ENCODE measurements around the gene STRA8.

Gene STRA8

DNA sequence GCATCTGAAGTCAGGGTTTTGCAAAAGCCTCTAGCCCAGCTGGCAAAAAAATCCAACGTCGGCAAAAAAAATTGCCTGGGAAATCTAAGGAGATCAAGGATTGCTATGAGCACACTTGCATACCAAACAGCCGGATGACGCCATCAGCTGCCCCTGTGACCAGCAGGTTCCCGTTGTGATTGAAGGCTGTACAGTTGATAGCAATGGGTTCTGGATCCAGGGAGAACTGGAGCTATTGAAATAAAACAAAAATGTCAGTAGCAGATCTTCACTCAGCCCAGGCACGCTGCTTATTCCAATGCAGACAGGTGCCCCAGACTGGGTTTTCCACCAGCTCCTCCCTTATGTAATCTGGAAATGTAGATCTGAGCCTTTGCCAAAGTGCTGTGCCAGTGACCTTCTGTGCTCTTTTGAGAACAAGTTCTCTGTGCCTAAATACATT is 44.4 kb upstream of the STRA8 start:
- TF ChIP-seq, protein P1, sequence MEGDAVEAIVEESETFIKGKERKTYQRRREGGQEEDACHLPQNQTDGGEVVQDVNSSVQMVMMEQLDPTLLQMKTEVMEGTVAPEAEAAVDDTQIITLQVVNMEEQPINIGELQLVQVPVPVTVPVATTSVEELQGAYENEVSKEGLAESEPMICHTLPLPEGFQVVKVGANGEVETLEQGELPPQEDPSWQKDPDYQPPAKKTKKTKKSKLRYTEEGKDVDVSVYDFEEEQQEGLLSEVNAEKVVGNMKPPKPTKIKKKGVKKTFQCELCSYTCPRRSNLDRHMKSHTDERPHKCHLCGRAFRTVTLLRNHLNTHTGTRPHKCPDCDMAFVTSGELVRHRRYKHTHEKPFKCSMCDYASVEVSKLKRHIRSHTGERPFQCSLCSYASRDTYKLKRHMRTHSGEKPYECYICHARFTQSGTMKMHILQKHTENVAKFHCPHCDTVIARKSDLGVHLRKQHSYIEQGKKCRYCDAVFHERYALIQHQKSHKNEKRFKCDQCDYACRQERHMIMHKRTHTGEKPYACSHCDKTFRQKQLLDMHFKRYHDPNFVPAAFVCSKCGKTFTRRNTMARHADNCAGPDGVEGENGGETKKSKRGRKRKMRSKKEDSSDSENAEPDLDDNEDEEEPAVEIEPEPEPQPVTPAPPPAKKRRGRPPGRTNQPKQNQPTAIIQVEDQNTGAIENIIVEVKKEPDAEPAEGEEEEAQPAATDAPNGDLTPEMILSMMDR (IDR thresholded peaks at IDR 0.05; ENCODE audit: low read length) = no peak
- TF ChIP-seq EZH2 (IDR thresholded peaks at IDR 0.05; ENCODE audit: borderline replicate concordance, low read length) = no peak
- Histone ChIP-seq H3K36me3 (ENCODE audit: insufficient read depth, low read length) (peaks cover 87% of the 10 kb centered on the region), H2AFZ (ENCODE audit: low read length) (no peak overlapping the region), H3F3A (ENCODE audit: insufficient read depth, low read length) (no peaks in the 10 kb centered on the region), H3K27me3 (ENCODE audit: insufficient read depth, low read length) (no peaks in the 10 kb centered on the region), H3K4me2 (ENCODE audit: low read length) (no peak overlapping the region), H3K9me2 (ENCODE audit: low read depth, low read length) (no peaks in the 10 kb centered on the region), H3K9ac (ENCODE audit: low read length) (no peak overlapping the region), H3K79me2 (ENCODE audit: insufficient read depth, low read length) (no peaks in the 10 kb centered on the region), H3K27ac (ENCODE audit: low read depth, low read length, poor library complexity, severe bottlenecking) (no peak overlapping the region), H3K9me3 (ENCODE audit: low read length) (no peaks in the 10 kb centered on the region), H4K20me1 (ENCODE audit: insufficient read depth, low read length) (no peaks in the 10 kb centered on the region), H3K4me3 (ENCODE audit: low read depth, low read length, poor library complexity, severe bottlenecking) (no peak overlapping the region), H3K4me1 (ENCODE audit: insufficient read depth, low read length, severe bottlenecking) (no peaks in the 10 kb centered on the region)

DNA sequence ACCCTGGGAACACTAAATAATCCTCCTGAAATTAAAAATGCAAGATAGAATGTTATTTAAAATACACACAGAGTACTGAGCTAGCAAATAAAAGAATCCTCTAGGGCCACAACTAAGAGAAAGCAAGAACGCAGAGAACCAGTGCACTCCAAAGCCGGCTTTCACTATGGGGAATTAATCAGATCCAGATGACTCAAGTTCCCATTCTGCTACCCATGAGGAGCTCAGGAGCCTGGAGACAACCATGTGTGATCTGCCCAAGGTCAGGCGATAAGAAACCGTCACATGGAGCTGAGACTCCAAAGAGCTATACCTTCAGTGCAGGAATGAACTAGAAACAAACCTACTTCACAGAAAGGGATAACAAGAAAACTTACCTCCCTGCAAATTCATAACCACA is 43.7 kb upstream of the STRA8 start:
- no peaks in the 10 kb centered on the region for H4K20me1 ChIP-seq (ENCODE audit: insufficient read depth, low read length)
- H3K4me3 ChIP-seq (ENCODE audit: low read depth, low read length, poor library complexity, severe bottlenecking) = no peak overlapping the region
- H3F3A ChIP-seq (ENCODE audit: insufficient read depth, low read length) = no peaks in the 10 kb centered on the region
- H3K27me3 ChIP-seq (ENCODE audit: insufficient read depth, low read length) = no peaks in the 10 kb centered on the region
- H3K79me2 ChIP-seq (ENCODE audit: insufficient read depth, low read length) = no peaks in the 10 kb centered on the region
- peaks cover 88% of the 10 kb centered on the region for H3K36me3 ChIP-seq (ENCODE audit: insufficient read depth, low read length)
- H3K27ac ChIP-seq (ENCODE audit: low read depth, low read length, poor library complexity, severe bottlenecking) = no peak overlapping the region
- no peaks in the 10 kb centered on the region for H3K9me3 ChIP-seq (ENCODE audit: low read length)
- H3K9ac ChIP-seq (ENCODE audit: low read length) = no peak overlapping the region
- H3K9me2 ChIP-seq (ENCODE audit: low read depth, low read length) = no peaks in the 10 kb centered on the region
- no peaks in the 10 kb centered on the region for H3K4me1 ChIP-seq (ENCODE audit: insufficient read depth, low read length, severe bottlenecking)
- no peak overlapping the region for H2AFZ ChIP-seq (ENCODE audit: low read length)
- TF ChIP-seq, protein P1 (IDR thresholded peaks at IDR 0.05; ENCODE audit: low read length) = no peak
- no peak overlapping the region for H3K4me2 ChIP-seq (ENCODE audit: low read length)

DNA sequence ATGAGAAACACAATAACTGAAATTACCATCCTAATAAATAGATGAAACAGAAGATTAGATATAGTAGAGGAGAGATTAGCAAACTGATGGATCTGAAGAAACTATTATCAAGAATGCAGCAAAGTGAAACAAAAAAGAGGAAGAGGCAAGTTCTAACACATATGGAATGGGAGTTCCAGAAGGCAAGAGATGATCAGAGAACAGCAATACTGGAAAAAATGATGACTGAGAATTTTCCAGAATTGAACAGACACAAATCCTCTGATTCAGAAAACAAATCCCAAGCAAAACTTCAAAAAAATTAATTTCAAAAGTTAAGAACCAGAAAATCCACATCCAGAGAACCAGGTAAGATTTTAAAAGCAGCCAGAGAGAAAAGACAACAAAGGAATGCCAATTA is 42.9 kb upstream of the STRA8 start:
- H2AFZ ChIP-seq (ENCODE audit: low read length) = no peak overlapping the region
- no peaks in the 10 kb centered on the region for H3F3A ChIP-seq (ENCODE audit: insufficient read depth, low read length)
- H3K4me3 ChIP-seq (ENCODE audit: low read depth, low read length, poor library complexity, severe bottlenecking) = no peak overlapping the region
- H3K9me3 ChIP-seq (ENCODE audit: low read length) = no peaks in the 10 kb centered on the region
- no peaks in the 10 kb centered on the region for H3K4me1 ChIP-seq (ENCODE audit: insufficient read depth, low read length, severe bottlenecking)
- H3K36me3 ChIP-seq (ENCODE audit: insufficient read depth, low read length) = peaks cover 82% of the 10 kb centered on the region
- no peaks in the 10 kb centered on the region for H3K27me3 ChIP-seq (ENCODE audit: insufficient read depth, low read length)
- no peak overlapping the region for H3K9ac ChIP-seq (ENCODE audit: low read length)
- TF ChIP-seq, protein P1 (IDR thresholded peaks at IDR 0.05; ENCODE audit: low read length) = no peak
- TF ChIP-seq EZH2 (IDR thresholded peaks at IDR 0.05; ENCODE audit: borderline replicate concordance, low read length) = no peak
- no peak overlapping the region for H3K27ac ChIP-seq (ENCODE audit: low read depth, low read length, poor library complexity, severe bottlenecking)
- no peak overlapping the region for H3K4me2 ChIP-seq (ENCODE audit: low read length)
- H3K9me2 ChIP-seq (ENCODE audit: low read depth, low read length) = no peaks in the 10 kb centered on the region
- H4K20me1 ChIP-seq (ENCODE audit: insufficient read depth, low read length) = no peaks in the 10 kb centered on the region
- no peaks in the 10 kb centered on the region for H3K79me2 ChIP-seq (ENCODE audit: insufficient read depth, low read length)

Data from OCI-LY1 (cell line).